Daoy (cell line): ENCODE data around the gene SERTM1. TPM values are rescaled to one million over a fixed set of nuclear protein-coding genes. Genes with fewer than 3 reads are reported as not detected.

ENCODE experiments used
- DNase-seq: peaks from one replicate; pipeline ENCODE4 v3.0.0-alpha.2; 2015; ENCODE audit warnings: low read depth
- total RNA-seq: library from RNA; depleted of rRNA; stranded (reverse); fragments of >200 nt; shearing (Covaris generic); gene quantifications from 2 replicates; pipeline ENCODE4 v1.2.3, GENCODE V29; 2014; rRNA removed

Gene SERTM1
- not detected in 2 replicates for total RNA-seq

GRCh38 chr13:36673838-36674326, at the start of gene SERTM1:
Gene SERTM1 (plus strand): TSS chr13:36674020. CDS start chr13:36695079, 21,059 bp downstream.
- DNase-seq = peak; percentile 43

- DNase-seq = no peak
Measured at GRCh38 chr13:36628377-36629056, 45.3 kb upstream of the SERTM1 start.

GRCh38 chr13:36629057-36629385, 44.8 kb upstream of the SERTM1 start:
- no peak for DNase-seq

GRCh38 chr13:36630181-36630803, 43.5 kb upstream of the SERTM1 start:
- DNase-seq = no peak

- DNase-seq = no peak
Measured at GRCh38 chr13:36639610-36640009, 34.2 kb upstream of the SERTM1 start.

- no peak for DNase-seq
Measured at GRCh38 chr13:36650611-36651010, 23.2 kb upstream of the SERTM1 start.

GRCh38 chr13:36665630-36666029, 8.2 kb upstream of the SERTM1 start:
- DNase-seq = no peak

GRCh38 chr13:36666477-36667229, 7.2 kb upstream of the SERTM1 start:
- no peak for DNase-seq

- DNase-seq = no peak
Measured at GRCh38 chr13:36668316-36668715, 5.5 kb upstream of the SERTM1 start.

GRCh38 chr13:36673352-36673751, 468 bp upstream of the SERTM1 start:
- DNase-seq = no peak

GRCh38 chr13:36674337-36675212, 755 bp downstream of the SERTM1 start:
- DNase-seq = no peak

GRCh38 chr13:36675213-36675536, 1.4 kb downstream of the SERTM1 start:
- DNase-seq = no peak

GRCh38 chr13:36680913-36681312, 7.1 kb downstream of the SERTM1 start:
- DNase-seq = no peak

GRCh38 chr13:36681894-36682624, 8.2 kb downstream of the SERTM1 start:
- no peak for DNase-seq

- no peak for DNase-seq
Measured at GRCh38 chr13:36683701-36684100, 9.9 kb downstream of the SERTM1 start.

- DNase-seq = peak; percentile 32
Measured at GRCh38 chr13:36685927-36686326, 12.1 kb downstream of the SERTM1 start.

- DNase-seq = no peak
Measured at GRCh38 chr13:36696410-36697010, 22.7 kb downstream of the SERTM1 start.

GRCh38 chr13:36700170-36700569, 26.4 kb downstream of the SERTM1 start:
- no peak for DNase-seq

- no peak for DNase-seq
Measured at GRCh38 chr13:36706755-36707154, 32.9 kb downstream of the SERTM1 start.

- DNase-seq = no peak
Measured at GRCh38 chr13:36709136-36709890, 35.5 kb downstream of the SERTM1 start.
